HL-60 (cell line): ENCODE measurements around the gene OTUB1.
A peak's percentile ranks its signal among the peaks of the same experiment; 100 is the strongest.
"Not testable (repeated sequence)": the region's sequence is repeated elsewhere in the genome, so short reads cannot be mapped to it uniquely, and the experiment has no call there.

Experiments used
- DNase-seq, 2 experiments: peaks; one replicate each; pipeline ENCODE4 v3.0.0-alpha.2; 2010 to 2020; ENCODE audit warnings: low read depth in 1 of 2, low spot score in 1 of 2
- H3K27ac ChIP-seq: fragments of 250-450 bp; sonication (Bioruptor Pico); replicated peaks from 2 replicates; pipeline ENCODE4 v1.5.1; 2020; ENCODE audit warnings: mild to moderate bottlenecking, moderate library complexity
- H3K27me3 ChIP-seq: fragments of 250-450 bp; sonication (Bioruptor Pico); 2 replicates; pipeline ENCODE4 v1.5.1; 2021; ENCODE audit warnings: mild to moderate bottlenecking, moderate library complexity; ENCODE audit not compliant: insufficient read depth, poor library complexity, severe bottlenecking
- H3K4me3 ChIP-seq: replicated peaks from 2 replicates; pipeline ENCODE4 v1.5.1; 2011; ENCODE audit warnings: mild to moderate bottlenecking, control low read depth, low read length; ENCODE audit not compliant: insufficient read depth
- GABPA ChIP-seq: IDR thresholded peaks from 2 replicates; pipeline ENCODE4 v1.6.1; 2012; ENCODE audit warnings: low read depth
- POLR2AphosphoS5 ChIP-seq: IDR thresholded peaks from 2 replicates; pipeline ENCODE4 v1.6.1; 2012; ENCODE audit warnings: low read depth
- SPI1 ChIP-seq: IDR thresholded peaks from 2 replicates; pipeline ENCODE4 v1.6.1; 2012; ENCODE audit warnings: low read depth, mild to moderate bottlenecking, borderline replicate concordance
- TF ChIP-seq, protein P1 (sequence below): IDR thresholded peaks from one replicate; pipeline ENCODE4 v1.5.1; 2011; ENCODE audit warnings: low read length, control low read depth, inconsistent platforms; ENCODE audit not compliant: insufficient read depth
- TF ChIP-seq, protein P2 (sequence below): IDR thresholded peaks from 2 replicates; pipeline ENCODE4 v1.6.1; 2012; ENCODE audit warnings: low read depth; ENCODE audit not compliant: insufficient replicate concordance

OTUB1 gene

GRCh38 chr11:63966444-63966843, 19.8 kb upstream of the OTUB1 start:
- no peak overlapping the region for H3K4me3 ChIP-seq
- H3K27ac ChIP-seq: no peak overlapping the region
- no peak for DNase-seq
- H3K27me3 ChIP-seq: no peaks in the 10 kb centered on the region
- TF ChIP-seq POLR2AphosphoS5: no peak
- no peak for TF ChIP-seq GABPA
- TF ChIP-seq, protein P1, sequence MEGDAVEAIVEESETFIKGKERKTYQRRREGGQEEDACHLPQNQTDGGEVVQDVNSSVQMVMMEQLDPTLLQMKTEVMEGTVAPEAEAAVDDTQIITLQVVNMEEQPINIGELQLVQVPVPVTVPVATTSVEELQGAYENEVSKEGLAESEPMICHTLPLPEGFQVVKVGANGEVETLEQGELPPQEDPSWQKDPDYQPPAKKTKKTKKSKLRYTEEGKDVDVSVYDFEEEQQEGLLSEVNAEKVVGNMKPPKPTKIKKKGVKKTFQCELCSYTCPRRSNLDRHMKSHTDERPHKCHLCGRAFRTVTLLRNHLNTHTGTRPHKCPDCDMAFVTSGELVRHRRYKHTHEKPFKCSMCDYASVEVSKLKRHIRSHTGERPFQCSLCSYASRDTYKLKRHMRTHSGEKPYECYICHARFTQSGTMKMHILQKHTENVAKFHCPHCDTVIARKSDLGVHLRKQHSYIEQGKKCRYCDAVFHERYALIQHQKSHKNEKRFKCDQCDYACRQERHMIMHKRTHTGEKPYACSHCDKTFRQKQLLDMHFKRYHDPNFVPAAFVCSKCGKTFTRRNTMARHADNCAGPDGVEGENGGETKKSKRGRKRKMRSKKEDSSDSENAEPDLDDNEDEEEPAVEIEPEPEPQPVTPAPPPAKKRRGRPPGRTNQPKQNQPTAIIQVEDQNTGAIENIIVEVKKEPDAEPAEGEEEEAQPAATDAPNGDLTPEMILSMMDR: no peak

GRCh38 chr11:63969461-63969860, 16.8 kb upstream of the OTUB1 start:
- no peak for TF ChIP-seq GABPA
- no peak for TF ChIP-seq POLR2AphosphoS5
- TF ChIP-seq, protein P2, sequence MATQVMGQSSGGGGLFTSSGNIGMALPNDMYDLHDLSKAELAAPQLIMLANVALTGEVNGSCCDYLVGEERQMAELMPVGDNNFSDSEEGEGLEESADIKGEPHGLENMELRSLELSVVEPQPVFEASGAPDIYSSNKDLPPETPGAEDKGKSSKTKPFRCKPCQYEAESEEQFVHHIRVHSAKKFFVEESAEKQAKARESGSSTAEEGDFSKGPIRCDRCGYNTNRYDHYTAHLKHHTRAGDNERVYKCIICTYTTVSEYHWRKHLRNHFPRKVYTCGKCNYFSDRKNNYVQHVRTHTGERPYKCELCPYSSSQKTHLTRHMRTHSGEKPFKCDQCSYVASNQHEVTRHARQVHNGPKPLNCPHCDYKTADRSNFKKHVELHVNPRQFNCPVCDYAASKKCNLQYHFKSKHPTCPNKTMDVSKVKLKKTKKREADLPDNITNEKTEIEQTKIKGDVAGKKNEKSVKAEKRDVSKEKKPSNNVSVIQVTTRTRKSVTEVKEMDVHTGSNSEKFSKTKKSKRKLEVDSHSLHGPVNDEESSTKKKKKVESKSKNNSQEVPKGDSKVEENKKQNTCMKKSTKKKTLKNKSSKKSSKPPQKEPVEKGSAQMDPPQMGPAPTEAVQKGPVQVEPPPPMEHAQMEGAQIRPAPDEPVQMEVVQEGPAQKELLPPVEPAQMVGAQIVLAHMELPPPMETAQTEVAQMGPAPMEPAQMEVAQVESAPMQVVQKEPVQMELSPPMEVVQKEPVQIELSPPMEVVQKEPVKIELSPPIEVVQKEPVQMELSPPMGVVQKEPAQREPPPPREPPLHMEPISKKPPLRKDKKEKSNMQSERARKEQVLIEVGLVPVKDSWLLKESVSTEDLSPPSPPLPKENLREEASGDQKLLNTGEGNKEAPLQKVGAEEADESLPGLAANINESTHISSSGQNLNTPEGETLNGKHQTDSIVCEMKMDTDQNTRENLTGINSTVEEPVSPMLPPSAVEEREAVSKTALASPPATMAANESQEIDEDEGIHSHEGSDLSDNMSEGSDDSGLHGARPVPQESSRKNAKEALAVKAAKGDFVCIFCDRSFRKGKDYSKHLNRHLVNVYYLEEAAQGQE: no peak
- TF ChIP-seq SPI1: no peak
- TF ChIP-seq, protein P1: no peak
- Histone ChIP-seq H3K4me3 (no peak overlapping the region), H3K27ac (no peak overlapping the region), H3K27me3 (no peaks in the 10 kb centered on the region)
- no peak for DNase-seq

- no peak for TF ChIP-seq POLR2AphosphoS5
- TF ChIP-seq, protein P1: no peak
- TF ChIP-seq, protein P2: no peak
- no peak for TF ChIP-seq GABPA
- peak; percentile 44; the same call in 1 of the 2 replicates for TF ChIP-seq SPI1
- H3K4me3 ChIP-seq: no peak overlapping the region
- no peaks in the 10 kb centered on the region for H3K27me3 ChIP-seq
- H3K27ac ChIP-seq: peak overlapping the region; percentile 16; the same call in 1 of the 2 replicates
- DNase-seq: peak in 1 of 2 experiments; percentile 63
These were observed 15.3 kb upstream of the OTUB1 start for GRCh38 chr11:63970902-63971301.

- H3K27ac ChIP-seq, DNase-seq, H3K27me3 ChIP-seq: not testable (repeated sequence)
- H3K4me3 ChIP-seq: peak overlapping the region; percentile 15; the same call in 1 of the 2 replicates
These were observed 12.4 kb upstream of the OTUB1 start for GRCh38 chr11:63973912-63974258.
